ENCODE measurements around the gene ENG. TPM values are rescaled to one million over a fixed set of nuclear protein-coding genes. Genes with fewer than 3 reads are reported as not detected.

Gene ENG
- total RNA-seq, 3 donors from 2014 or later, result 18.3 to 35.5 (median 34.8) TPM

DNA sequence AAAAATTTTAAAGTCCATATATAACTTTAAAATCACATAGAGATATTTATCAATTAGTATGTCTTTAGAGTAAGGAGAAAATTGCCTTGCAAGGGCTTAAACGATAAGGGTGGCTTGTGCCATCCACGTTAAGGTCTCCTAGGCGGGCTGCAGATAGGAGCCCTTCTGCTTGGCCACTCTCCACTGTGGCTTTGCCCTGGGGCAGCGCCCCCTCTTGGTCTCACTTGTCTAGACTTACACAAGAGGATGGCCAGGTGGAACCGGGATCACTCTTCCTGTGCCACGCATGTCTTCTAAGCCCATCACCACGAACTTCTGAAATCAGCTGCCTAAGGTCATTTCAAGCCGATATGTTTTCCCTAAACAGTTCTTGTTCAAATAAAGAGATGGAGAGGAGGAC, 48.8 kb downstream of the ENG start:
- H3K36me3 ChIP-seq (ENCODE audit: low read depth), result no peaks in the 10 kb centered on the region
- intact Hi-C loops (cut with DNase I, micrococcal nuclease), result no loop called here
- DNase-seq, result peak in 1 of 3 donors; percentile 62

DNA sequence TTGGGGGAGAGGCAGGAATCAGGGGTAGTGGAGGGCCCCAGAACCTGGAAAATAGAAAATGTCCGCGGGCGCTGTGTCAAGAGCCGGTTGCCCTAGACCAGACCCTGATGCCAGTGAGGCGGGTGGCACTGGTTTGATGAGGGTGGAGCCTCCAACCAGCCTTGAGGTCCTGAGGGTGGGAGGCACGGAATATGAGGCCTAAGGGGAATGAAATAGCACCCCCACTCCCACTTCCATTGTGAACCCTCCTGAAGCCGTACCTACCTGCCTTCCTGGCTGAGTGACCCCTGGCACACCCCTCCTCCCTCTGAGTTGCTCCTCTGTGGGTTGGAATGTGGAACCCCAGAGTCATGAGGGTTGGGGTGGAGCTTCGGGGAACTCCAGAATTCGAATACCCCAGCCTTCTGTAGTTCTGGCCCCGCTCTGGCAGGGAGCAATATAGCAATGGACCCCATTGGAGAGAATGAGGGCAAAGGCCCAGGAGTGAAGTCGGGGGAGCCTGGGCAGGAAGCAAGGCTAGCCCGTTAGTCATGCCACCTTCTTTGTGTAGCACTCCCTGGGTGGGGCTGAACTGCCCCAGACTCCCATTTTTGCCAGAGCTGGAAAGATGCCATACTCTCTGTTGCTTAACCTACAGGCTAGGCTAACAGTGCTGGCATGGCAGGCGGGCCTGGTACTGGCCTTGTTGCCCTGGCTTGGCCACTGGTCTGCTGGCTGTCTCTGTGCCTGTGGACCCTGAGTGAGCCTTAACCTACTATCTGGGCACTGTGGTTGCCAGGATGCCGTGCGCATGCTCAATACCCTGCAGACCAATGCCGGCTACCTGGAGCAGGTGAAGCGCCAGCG, 50.7 kb downstream of the ENG start:
- no peaks in the 10 kb centered on the region for H3K9me3 ChIP-seq
- DNase-seq, result peak in 2 of 3 donors; percentile 42 to 66
- TF ChIP-seq, protein P1, sequence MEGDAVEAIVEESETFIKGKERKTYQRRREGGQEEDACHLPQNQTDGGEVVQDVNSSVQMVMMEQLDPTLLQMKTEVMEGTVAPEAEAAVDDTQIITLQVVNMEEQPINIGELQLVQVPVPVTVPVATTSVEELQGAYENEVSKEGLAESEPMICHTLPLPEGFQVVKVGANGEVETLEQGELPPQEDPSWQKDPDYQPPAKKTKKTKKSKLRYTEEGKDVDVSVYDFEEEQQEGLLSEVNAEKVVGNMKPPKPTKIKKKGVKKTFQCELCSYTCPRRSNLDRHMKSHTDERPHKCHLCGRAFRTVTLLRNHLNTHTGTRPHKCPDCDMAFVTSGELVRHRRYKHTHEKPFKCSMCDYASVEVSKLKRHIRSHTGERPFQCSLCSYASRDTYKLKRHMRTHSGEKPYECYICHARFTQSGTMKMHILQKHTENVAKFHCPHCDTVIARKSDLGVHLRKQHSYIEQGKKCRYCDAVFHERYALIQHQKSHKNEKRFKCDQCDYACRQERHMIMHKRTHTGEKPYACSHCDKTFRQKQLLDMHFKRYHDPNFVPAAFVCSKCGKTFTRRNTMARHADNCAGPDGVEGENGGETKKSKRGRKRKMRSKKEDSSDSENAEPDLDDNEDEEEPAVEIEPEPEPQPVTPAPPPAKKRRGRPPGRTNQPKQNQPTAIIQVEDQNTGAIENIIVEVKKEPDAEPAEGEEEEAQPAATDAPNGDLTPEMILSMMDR (IDR thresholded peaks at IDR 0.05), result no peak
- H3K36me3 ChIP-seq (ENCODE audit: low read depth), result no peaks in the 10 kb centered on the region
- H3K4me3 ChIP-seq, result peak overlapping the region; percentile 40
- ATAC-seq, result peak; percentile 39
- intact Hi-C loops (cut with DNase I, micrococcal nuclease), result no loop called here
- peaks cover 22% of the 10 kb centered on the region for H3K4me1 ChIP-seq (ENCODE audit: low read depth)

More for the DNA sequence above, 48.8 kb downstream of the ENG start:
- Histone ChIP-seq H3K9me3 (no peaks in the 10 kb centered on the region), H3K4me3 (no peak overlapping the region), H3K4me1 (ENCODE audit: low read depth) (peaks cover 30% of the 10 kb centered on the region)
- TF ChIP-seq, protein P1 (IDR thresholded peaks at IDR 0.05), result no peak
- ATAC-seq, result no peak

DNA sequence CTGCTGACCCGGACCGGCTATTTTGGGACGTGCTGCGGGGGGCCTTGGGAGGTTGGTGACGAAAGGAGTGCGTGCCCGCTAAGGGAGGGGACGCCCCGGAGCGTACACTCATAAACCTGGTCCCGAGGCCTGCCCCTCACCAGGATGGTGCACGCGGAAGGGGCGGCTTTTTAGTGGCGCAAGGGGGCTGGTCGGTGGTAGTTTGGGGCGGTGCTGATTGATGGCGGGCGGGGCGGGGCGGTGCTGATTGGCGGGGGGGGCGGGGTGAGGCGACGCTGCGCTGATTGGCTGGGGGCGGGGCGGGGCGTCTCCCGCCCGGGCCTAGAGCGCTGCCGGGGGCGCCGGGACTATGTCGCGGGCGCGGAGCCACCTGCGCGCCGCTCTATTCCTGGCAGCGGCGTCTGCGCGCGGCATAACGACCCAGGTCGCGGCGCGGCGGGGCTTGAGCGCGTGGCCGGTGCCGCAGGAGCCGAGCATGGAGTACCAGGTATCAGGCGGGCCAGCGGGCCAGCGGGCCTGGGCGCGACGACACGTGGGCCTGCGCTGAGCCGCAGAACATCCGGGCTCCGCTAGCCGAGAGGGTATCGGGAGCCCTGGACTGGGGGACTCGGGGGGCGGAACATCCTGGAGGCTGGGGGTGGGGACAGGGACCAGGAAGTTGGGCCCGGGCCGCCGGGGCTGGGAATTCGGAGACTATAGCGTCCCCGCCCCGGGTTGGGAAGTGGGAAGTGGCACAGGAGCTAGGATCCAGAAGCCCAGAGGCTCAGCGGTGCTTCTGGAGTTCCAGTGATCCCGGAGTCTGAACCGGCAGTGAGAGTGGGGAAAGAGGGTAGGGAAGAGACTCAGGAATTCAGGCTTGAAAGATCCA, 51.6 kb downstream of the ENG start, which contains the start of gene FPGS:
FPGS (plus strand) TSS at position 307 of the 868 bp plus-strand sequence; CDS start at position 350, 43 bp downstream.
- intact Hi-C loops (cut with DNase I, micrococcal nuclease), result no loop called here
- DNase-seq (peak; percentile 85 to 94 (median 89)), ATAC-seq (peak; percentile 86)
- H3K36me3 ChIP-seq (ENCODE audit: low read depth), result no peaks in the 10 kb centered on the region
- H3K4me1 ChIP-seq (ENCODE audit: low read depth), result peaks cover 22% of the 10 kb centered on the region
- no peaks in the 10 kb centered on the region for H3K9me3 ChIP-seq
- H3K4me3 ChIP-seq, result peak within 1 kb of the TSS; percentile 40
- TF ChIP-seq, protein P1 (IDR thresholded peaks at IDR 0.05), result no peak

DNA sequence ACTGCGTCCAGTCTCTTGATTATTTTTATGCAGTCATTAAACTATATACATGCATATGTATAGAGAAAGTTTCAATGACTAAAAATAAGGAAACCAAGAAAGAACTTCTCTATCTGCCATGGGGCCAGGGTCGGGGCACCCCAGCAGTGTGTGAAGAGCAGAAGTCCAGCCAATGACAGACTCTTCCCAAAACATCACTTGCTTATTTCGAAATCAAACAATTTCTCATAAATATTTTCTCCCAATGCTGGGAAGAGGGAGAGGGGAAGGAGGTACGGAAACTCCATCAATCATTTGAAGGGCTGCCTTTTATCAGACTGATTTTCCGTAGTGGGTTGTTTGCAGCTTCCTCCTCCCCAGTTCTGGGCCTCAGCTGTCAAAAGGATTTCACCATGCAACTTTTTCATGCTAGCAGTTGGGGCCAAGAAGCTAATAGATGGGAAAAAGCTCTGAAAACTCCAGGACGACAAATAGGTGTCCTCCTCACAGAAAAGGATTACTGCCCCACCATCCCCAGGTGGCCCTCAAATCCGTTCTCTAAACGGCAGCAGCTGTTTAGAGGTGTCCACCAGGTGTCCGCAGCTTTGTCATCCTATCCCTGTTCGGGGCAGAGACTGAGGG, 52.4 kb downstream of the ENG start:
- ATAC-seq, result no peak
- H3K4me1 ChIP-seq (ENCODE audit: low read depth), result peaks cover 23% of the 10 kb centered on the region
- TF ChIP-seq, protein P1 (IDR thresholded peaks at IDR 0.05), result no peak
- H3K9me3 ChIP-seq, result no peaks in the 10 kb centered on the region
- no peak for DNase-seq
- H3K4me3 ChIP-seq, result no peak overlapping the region
- H3K36me3 ChIP-seq (ENCODE audit: low read depth), result no peaks in the 10 kb centered on the region
- intact Hi-C loops (cut with DNase I, micrococcal nuclease), result no loop called here

DNA sequence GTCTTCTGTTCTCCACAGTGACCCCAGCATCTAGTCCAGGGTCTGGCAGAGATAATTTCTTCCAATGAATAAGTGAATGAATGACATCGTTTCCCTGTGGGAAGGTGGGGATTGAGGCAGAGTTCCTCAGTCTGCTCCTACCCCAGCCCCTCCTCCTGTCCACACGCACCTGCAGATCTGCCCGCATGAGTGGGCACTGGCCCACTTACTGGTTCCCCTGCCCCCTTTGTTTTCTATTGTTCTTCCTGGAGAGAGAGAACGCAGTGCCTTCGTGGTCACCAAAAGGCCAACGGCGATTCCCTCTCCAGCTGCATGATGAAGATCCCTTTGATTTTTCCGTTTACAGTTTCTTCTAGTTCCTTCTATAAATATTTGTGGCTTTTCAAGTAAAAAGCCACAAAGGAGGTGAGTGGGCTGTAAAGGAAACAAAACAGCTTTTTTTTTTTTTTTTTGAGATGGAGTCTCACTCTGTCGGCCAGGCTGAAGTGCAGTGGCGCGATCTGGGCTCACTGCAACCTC, 57.5 kb downstream of the ENG start:
- DNase-seq, result no peak
- ATAC-seq, result no peak
- TF ChIP-seq, protein P1 (IDR thresholded peaks at IDR 0.05), result no peak

More for the DNA sequence above, 57.5 kb downstream of the ENG start:
- no peaks in the 10 kb centered on the region for H3K36me3 ChIP-seq (ENCODE audit: low read depth)
- H3K9me3 ChIP-seq, result no peaks in the 10 kb centered on the region
- H3K4me3 ChIP-seq, result no peak overlapping the region
- intact Hi-C loops (cut with DNase I, micrococcal nuclease), result no loop called here
- peaks cover 22% of the 10 kb centered on the region for H3K4me1 ChIP-seq (ENCODE audit: low read depth)

Measured in mucosa of descending colon (tissue), 3 donors.